ENCODE results near the gene ZRANB2. TPM values are rescaled to one million over a fixed set of nuclear protein-coding genes. Genes with fewer than 3 reads are reported as not detected.

Gene ZRANB2, protein sequence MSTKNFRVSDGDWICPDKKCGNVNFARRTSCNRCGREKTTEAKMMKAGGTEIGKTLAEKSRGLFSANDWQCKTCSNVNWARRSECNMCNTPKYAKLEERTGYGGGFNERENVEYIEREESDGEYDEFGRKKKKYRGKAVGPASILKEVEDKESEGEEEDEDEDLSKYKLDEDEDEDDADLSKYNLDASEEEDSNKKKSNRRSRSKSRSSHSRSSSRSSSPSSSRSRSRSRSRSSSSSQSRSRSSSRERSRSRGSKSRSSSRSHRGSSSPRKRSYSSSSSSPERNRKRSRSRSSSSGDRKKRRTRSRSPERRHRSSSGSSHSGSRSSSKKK
- polyA plus RNA-seq (2013, experiment 1 of 2; ENCODE audit: insufficient read length) = 74.1 TPM
- polyA plus RNA-seq (2013, experiment 2 of 2; ENCODE audit: insufficient read length) = 80.1 TPM

DNA sequence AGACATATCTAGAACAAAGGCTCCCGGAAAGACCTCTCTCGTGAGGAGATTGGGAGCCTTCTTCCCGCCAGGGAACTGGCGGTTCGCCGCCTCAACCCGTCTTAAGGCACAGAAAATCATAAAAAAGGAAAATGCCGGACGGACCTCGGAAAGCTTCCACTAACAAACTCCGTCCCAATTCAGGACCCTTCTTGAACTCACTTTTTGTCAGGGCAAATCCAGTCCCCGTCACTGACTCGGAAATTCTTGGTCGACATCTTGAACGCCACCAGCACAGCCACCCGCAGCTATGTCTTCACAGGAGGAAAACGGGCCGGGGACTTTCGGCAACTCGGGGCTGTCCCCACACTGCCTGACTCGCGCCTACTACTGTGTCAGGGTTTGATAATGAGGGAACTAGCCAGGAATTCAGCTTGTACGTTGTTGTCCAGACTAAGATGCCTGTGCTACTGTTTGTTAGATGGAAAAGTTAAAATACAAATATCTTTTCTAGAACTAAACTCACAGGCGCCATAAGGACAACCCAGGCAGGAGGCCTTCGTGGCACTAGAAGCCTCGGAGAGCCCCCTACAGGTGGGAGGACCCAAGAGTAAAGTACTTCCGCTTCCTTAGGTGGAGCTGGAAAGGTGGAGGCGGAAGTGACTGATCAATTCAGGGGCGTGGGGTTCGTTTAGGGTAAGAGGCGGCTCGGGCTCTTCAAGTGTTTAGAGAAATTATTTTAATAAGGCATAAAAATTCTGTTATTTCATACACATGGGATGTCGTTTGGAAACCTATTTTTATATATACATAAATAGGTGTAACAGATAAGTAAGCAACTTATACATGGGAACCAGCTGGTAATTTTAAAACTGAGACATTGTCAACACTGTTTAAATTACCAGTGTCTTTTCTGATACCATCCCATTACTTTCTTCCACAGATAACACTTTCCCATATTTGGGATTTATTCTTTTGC is at the start of gene ZRANB2:
Gene ZRANB2, minus strand, starts transcription at position 297 of the 958 bp plus-strand sequence. Its CDS starts 40 bp downstream, at position 257.
- peak; percentile 97 for DNase-seq

DNA sequence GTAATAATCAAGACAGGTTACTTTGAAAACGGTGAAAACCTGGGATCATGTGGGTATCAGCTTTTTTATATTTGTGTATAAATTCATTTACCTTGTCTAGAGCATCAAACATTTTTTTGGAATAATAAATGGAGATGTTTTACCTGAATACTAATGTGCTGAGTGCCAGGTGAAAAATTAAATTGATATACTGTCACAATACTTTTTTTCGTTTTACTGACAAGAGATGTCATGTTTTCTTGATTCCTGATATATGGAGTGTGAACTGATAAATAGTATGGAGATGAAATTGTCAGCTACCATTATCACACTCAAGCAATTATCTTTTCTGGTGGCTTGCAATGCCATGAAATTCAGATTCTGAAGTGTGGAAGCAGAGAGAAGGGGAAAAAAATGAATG is 47.2 kb upstream of the ZRANB2 start:
- DNase-seq = no peak

DNA sequence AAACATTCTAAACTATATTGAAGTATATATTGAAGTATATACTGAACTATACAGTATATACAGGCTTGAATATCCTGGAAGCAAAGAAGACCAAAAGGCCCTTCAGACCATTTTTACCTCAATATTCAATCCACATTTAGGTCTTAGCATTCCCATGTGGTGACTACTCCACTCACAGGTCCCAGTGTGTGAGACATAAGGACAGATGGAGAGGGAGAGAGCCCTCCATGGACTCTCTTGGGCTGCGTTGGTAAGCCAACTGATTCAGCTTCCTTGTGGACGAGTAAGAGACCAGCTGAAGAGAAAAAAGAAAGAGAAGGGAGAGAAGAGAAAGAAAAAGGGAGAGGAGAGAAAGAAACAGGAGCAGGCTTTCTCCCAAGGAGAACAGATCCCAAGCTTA is 37.3 kb upstream of the ZRANB2 start:
- DNase-seq = no peak

DNA sequence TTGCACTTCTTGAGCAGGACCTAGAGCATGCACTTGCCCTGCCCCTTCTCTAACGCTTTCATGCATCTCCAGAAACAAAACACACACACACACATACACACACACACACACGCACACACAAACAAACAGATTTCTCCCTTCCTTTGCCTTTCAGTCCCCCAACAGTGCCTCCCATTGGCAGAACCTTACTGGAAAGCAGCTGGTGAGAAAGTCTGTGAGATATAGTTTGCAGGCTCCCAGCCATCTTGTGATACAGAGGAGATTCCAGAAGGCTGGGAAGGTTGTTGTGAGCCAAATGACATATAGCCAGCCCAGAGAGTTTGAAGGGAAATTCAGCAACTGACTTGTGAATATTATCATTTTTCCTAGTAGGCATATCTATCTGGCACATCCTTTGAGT is 35.9 kb upstream of the ZRANB2 start:
- DNase-seq = no peak

DNA sequence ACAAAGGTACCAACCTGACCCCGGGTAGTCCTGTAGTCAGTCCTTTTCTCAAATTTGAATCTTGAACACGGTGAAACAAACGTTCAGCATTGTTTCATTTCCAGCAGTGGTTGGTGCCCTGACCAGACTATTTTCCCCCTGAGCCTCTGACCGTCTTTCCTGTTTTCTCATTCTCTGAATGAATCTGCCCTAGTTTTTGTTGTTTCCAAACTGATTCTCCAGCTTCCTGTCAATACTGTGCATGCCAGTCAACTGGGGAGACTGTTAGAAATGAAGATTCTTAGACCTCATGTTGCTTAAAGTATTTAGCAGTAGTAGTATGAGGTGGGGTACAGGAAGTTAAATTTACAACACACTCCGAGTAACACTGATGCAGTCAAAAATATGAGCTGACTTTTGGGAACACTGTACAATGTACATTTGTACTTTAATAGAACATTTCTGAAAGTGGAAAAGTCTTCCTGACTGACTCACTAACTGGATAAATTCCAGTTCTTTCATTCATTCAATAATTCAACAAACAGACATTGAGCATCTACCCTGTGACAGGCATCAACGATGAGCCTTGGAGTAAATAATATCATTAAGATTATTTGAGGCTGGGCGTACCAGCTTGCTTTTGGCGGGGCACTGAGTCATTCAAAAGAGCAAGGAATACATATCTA is 26.0 kb upstream of the ZRANB2 start:
- no peak for DNase-seq

DNA sequence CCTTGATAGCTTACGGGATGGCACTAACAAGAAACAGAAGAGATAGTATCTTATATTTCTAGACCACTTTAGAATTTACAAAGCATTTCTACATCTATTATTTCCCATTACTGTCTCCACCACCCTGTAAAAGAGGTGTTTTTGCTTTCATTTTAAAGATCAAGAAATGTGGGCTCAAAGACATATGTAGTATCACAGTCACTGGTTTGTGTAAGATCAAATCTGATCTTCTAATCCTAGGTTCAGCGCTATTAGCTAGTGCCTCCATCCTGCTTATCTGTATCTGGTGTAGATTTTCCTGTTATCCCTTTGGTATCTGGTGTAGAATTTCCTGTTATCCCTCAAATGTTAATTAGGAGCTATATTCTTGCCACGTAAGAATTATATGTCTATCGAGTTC is 23.6 kb upstream of the ZRANB2 start:
- no peak for DNase-seq

DNA sequence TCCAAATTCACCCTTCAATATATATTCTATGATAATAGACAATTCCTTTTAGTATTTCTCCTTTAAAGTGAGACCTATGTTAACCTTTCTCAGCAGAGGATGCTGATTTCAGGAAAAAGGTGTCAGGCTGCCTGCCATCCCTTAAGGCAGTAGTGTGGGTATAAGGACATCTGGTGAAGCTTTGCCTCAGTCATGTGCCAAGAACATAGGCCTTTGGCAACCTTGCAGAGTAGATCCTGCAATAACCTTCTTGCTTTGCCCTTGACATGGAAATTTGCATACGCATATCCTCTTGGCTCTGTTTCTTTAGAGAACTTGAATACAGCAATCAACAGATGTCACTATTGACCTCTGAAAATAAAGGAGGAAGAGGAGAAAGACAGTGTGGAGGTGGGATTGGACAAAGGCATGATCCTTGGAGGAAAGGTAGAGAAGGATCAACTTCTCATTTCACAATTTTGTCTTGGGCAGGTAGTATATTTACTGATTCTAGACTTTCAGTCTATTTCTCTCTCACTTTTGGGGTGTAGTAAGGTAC is 21.1 kb upstream of the ZRANB2 start:
- DNase-seq = no peak

DNA sequence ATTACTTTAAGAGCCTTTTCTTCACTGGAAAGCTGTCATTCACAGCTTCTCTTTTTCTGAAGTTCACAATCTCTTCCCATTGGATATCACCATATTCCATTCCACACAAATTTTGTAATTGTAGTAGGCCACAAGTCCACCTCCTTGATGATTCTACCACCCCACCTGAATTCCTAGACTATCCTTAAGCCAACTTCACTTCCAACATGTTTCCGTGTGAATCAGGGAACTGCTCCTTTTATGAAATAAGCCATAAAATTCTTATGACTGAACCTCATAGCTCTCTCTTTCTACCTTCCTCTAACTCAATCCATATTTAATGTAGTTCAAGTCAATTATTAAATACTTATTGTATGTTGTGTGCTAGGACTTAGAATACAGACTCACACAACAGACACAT is 16.6 kb upstream of the ZRANB2 start:
- no peak for DNase-seq

DNA sequence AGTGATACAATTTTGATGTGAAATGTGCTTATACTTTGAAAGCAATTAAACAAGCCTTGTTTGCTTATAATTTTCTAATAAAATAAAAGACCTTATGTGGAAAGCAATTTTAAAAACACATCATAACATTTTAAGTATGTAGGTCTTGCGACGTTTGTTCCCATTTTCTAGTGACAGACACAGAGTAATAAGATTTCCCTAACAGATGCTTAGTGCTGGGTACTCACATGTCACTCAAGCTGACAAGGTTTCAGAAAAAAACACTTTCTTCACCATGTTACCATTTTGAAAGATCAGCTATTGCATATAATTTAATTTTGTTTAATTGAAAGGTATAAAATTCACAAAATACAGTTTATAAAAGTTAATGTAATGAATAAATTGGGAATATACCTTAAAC is 14.1 kb upstream of the ZRANB2 start:
- no peak for DNase-seq

DNA sequence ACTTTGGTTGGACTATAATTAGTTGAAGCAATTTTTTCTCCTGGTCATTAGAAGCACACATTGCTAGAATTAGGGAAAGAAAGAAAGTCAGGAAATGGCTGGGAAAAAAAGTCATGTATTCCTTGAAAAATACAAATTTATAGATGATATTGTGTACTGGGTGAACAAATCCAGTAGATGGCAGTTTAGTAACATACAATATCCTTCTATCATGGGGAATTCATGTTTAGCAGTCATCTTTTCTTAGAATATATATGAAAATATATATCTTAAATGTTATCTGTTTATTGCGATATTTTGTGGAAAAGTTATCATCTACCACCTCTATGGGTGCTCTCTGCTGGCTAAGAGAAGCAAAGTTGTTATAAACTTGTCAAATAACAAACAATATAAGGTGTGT is 13.1 kb upstream of the ZRANB2 start:
- DNase-seq = peak; percentile 20

DNA sequence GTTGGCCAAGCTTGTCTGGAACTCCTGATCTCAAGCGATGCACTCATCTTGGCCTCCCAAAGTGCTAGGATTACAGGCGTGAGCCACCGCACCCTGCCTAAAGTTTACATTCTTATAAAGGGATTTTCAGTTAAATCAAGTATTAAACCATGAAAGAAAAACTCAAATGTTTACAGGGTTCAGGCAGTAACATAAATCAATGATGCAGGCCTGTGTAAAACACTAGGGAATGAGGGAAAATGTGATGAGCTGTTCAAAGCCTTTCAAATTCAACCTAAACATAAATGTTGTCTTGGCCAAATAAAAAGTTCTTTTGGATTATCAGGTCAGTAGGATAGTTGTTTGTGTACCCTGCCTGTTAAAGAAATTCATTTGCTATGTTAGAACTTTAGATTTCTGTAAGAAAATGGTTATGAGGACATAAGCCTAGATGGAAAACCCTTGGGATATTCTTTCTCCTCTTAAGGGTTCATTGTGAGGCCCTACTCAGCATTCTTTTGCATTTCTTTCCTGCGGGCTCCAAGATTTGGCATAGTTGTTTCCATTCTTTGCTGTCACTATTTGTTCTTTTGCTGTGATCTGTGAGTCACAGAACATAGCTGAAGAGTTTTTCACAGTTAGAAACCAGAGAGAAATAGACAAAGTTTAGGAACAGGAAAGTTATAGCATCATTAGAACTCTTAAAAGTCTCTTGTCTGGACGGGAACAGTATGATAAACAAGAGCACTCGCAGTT is 8.9 kb upstream of the ZRANB2 start:
- peak; percentile 89 for DNase-seq

DNA sequence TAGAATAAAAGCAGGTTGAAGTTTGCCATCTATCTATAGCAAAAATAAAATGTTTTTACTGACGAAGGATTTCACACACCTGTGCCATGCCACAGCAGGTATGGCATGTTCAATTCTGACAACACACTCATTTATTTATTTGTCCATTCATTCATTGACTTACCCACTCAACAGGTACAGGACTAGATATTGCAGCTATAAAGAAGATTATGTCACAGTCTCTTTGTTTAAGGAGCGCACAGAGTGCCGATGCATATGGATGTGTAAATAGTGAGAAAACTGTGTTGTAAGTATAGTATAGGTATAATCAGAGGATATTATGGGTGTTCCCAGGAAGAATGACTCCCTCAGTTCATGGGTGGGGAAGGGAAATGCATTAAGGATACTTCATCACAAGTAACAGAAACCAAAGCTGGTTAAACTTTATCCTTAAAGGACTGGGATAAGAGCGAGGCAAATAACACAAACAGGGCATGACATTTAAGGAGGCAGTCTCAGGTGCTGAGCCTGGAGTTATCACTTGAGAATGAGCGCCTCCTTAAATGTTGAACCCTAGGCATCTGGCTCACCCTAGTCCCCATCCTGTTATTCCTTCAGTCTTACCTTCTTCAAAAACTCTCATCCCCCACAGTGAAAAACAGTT is 7.9 kb upstream of the ZRANB2 start:
- DNase-seq = no peak

DNA sequence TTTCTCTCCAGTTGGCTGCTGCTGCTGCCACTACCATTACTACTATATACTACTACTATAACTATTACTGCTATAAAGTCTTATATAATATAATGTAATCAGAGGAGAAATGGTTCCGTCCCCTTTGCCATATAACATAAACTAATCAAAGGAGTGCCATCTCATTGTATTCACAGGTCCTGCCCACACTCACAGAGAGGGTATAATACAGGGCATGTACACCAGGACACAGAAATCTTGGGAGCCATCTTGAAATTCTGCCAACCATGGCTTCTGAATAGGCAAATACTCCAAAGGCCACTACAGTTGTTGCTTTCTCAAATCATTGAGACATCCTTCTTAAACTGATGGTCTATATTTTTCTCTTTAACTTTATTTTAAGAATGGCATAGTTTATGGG is 6.9 kb upstream of the ZRANB2 start:
- DNase-seq = no peak

DNA sequence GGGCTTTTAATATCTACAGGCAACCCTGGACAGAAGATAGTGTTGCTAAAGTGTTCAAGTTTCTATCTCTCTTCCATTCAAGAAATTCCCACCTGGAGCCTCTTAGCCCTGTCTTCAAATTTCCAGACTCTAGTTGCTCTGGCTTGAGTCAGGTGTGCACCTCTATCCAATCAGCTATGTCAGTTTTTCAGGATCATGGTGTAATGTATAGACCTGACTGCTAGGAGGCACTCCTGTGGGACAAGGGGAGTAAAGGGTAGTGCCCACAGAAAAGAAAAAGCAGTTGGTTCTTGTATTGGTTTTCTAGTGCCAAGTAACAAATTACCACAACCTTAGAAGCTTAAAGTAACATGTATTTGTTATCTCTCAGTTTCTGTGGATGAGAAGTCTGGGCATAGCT is 6.2 kb upstream of the ZRANB2 start:
- DNase-seq = no peak

DNA sequence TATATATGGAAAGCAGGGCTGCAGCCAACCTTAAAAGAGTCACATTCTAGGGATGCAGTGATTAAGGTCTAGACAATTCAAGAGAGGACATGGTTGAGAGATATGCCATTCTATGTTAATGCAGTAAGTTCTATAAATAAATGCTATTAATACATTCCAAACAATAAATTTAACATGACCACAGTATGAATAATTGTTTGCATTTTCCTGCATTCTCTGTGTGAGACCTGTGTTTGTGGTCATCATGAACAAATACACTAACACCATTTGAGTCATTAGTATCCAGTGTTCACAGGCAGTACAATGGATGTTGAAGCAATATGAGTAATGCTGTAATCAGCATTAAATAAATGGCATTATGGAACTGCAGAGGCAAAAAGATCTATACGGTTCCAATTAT is 5.5 kb upstream of the ZRANB2 start:
- peak; percentile 87 for DNase-seq

DNA sequence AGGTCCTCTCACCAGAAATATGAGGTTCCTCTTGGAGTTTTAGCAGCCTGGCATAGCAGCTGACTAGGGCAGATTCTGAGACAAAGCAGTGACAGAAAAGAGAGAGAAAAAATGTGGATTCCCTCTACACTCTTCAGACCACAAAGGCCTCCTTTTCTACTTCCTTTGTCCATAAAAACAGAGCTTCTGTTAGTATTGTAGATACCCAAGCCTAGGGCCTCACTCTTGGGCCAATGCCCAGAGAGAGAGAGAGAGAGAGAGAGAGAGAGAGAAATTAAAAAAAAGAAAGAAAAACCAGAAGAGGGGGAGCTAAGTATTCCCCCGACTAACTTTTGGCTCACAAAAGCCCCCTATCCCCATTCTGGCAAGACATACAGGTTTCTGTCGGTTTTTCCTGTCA is 2.4 kb upstream of the ZRANB2 start:
- DNase-seq = peak; percentile 2

DNA sequence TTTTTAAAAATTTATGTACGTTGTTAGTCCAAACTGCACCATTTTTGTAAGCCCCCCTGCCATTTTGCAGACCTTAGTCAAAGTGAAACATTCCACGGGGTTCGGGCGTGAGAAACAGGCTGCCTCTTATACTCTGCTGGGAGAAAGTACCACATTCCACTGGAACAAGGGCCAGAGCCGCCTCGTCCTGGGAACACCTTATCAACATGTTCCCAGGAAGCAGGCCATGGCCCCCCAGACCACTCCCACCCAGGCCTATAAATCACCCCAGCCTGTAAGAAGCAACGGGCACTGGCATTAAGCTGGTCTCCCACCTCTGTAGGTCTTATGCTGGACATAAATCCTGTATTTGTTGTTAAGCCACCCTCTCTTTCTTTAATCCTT is 854 bp upstream of the ZRANB2 start:
- DNase-seq = no peak

DNA sequence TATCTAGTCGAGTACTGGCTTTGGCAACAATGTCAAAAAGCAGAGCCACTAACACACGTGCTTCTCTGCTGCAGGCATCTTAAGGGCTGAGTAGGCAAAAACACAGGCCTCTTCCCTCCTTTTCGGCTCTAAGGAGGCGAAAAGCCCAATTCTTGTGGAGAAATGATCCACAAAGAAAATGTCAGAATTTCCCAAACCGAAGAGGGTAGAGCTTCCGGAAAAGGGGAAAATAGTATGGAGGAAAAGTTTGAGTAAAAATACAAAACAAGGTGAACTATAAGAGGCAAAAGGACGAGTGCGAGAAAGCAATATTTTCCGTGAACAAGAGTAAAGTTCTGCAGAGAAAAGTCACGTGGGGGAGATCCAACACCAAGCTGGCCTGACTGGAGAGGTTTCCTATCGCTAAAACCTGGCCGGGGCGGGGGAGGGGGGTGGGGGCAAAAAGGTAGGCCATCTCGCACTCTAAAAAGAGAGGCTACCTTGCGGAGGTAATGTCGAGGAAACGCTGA is 551 bp downstream of the ZRANB2 start:
- peak; percentile 9 for DNase-seq

DNA sequence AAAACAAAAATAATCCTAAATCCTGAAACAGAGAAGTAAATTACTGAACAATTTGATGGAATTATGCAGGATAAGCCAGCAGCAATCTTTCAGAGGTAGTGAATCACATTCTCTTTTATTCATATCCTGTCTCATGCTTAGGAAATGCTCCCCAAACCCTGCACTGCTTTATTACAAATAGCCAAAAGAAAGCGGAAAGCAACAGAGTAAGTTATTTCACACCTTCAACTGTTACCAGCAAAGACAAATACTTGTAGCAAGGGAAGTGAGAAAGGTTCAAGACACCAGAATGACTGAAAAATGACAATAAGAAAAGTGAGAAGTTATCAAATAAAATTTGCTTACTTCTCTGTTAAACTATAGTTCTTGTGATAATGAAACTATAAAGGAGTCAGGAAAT is 6.2 kb downstream of the ZRANB2 start:
- no peak for DNase-seq

DNA sequence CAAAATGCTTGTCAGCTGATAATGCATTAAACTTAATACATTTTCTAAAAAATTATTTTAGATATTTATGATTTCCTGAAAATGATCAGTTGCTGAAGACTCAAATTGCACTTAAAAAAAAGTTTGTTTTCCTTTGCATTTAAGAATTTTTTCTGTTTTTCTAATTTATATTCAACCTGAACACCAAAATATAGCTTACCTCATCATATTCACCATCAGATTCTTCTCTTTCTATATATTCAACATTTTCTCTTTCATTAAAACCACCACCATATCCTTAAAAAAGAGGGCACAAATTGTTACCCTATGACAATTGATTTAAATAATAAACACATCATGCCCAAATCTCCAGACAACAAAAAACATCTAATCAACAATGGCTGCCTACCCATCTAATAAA is 8.6 kb downstream of the ZRANB2 start:
- no peak for DNase-seq

DNA sequence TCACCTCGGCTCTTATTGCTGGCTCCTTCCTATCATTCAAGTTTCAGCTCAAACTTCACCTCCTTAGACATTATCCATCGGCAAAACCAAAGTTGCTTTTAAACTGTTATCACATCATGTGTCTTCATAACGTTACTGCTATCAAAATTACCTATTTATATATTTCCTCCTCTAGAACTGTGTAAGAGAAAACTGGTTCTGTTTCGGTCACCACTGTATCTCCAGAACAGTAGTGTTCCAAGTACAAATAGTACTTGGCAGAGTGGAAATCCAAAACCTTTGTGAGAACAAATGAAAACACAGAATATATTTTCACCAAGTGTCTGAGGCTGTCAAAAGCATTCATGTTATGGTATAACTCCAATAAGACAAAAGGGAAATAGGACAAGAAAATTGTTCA is 9.1 kb downstream of the ZRANB2 start:
- no peak for DNase-seq
